ENCODE measurements around the gene PRKAR1B. TPM values are rescaled to one million over a fixed set of nuclear protein-coding genes. Genes with fewer than 3 reads are reported as not detected.

PRKAR1B gene
- total RNA-seq, 1 experiment from 2014 or later: 14.1 TPM

- ATAC-seq (no peak), DNase-seq (ENCODE audit: low read depth, low spot score) (no peak)
- Histone ChIP-seq H3K9ac (ENCODE audit: low read length) (no peak overlapping the region), H3K4me2 (ENCODE audit: low read length) (no peak overlapping the region), H4K20me1 (ENCODE audit: insufficient read depth) (no peaks in the 10 kb centered on the region), H3K4me3 (replicated peaks in 1 of 2; ENCODE audit: low read depth in 1 of 2, low read length in 2 of 2) (no peak overlapping the region), H3K4me1 (ENCODE audit: control insufficient read depth in 1 of 2, insufficient read depth in 2 of 2, low read length in 2 of 2) (no peaks in the 10 kb centered on the region), H3K9me2 (ENCODE audit: insufficient read depth) (no peaks in the 10 kb centered on the region), H3K27me3 (ENCODE audit: insufficient read depth, low read length) (no peaks in the 10 kb centered on the region), H3K79me2 (ENCODE audit: insufficient read depth, low read length) (no peaks in the 10 kb centered on the region), H3K36me3 (ENCODE audit: control insufficient read depth in 1 of 2, insufficient read depth in 2 of 2, low read length in 2 of 2) (no peaks in the 10 kb centered on the region), H3K9me3 (ENCODE audit: control insufficient read depth in 1 of 2, insufficient read depth in 1 of 2, low read depth in 1 of 2, low read length in 2 of 2) (no peaks in the 10 kb centered on the region), H3K27ac (ENCODE audit: low read depth, low read length) (no peak overlapping the region), H2AFZ (ENCODE audit: low read depth, low read length, poor library complexity, severe bottlenecking) (no peak overlapping the region)
- POLR2A ChIA-PET: no interaction called here
- intact Hi-C loops (cut with micrococcal nuclease): no loop called here
- CTCF ChIA-PET: no interaction called here
- RAD21 ChIA-PET (ENCODE audit: low non-redundant PET in 1 of 2, low total read pairs in 2 of 2, uncharacterized antibody in 2 of 2, unreplicated experiment in 2 of 2): no interaction called here
- TF ChIP-seq CBX3 (IDR thresholded peaks at IDR 0.05; ENCODE audit: low read depth) (no peak), ZBTB33 (IDR thresholded peaks at IDR 0.05; ENCODE audit: extremely low read depth, insufficient replicate concordance, low read length) (no peak), EGR1 (IDR thresholded peaks at IDR 0.05; ENCODE audit: low read depth) (no peak), SP1 (IDR thresholded peaks at IDR 0.05; ENCODE audit: low read depth) (no peak), REST (IDR thresholded peaks at IDR 0.05; ENCODE audit: low read depth) (no peak), CTCF (IDR thresholded peaks at IDR 0.05 in 2 of 3, conservative IDR thresholded peaks at IDR 0.05 in 1 of 3; ENCODE audit: borderline replicate concordance in 1 of 3, insufficient read depth in 1 of 3, low read depth in 2 of 3, low read length in 2 of 3) (no peak)
- BruUV-seq (replicated peaks): no TSS peak
Measured at GRCh38 chr7:574661-575395, 152.3 kb downstream of the PRKAR1B start.

Measured in HCT116 (cell line).